Stomach (tissue), 4 donors: Measurements from ENCODE around the gene SEMA4D.

Experiments
- POLR2A ChIP-seq, 4 donors: fragments of 450-650 bp; IDR thresholded peaks; one replicate each; pipeline ENCODE4 v1.6.1; 2016; ENCODE audit warnings: antibody characterized with exemption in 4 of 4, control low read depth in 2 of 4, mild to moderate bottlenecking in 1 of 4, moderate library complexity in 1 of 4
- TF ChIP-seq, protein P1 (sequence below), 7 experiments: fragments of 450-650 bp in 4 of 7; fragments of 200-600 bp in 3 of 7; sonication (generic) in 3 of 7; IDR thresholded peaks; one replicate each; pipeline ENCODE4 v1.5.1; 2016 to 2019; ENCODE audit warnings: antibody characterized with exemption in 7 of 7, control low read depth in 2 of 7, mild to moderate bottlenecking in 1 of 7

GRCh38 chr9:89502038-89502601 is 4.2 kb upstream of the SEMA4D start:
- TF ChIP-seq POLR2A (IDR thresholded peaks at IDR 0.05): no peak
- TF ChIP-seq, protein P1, sequence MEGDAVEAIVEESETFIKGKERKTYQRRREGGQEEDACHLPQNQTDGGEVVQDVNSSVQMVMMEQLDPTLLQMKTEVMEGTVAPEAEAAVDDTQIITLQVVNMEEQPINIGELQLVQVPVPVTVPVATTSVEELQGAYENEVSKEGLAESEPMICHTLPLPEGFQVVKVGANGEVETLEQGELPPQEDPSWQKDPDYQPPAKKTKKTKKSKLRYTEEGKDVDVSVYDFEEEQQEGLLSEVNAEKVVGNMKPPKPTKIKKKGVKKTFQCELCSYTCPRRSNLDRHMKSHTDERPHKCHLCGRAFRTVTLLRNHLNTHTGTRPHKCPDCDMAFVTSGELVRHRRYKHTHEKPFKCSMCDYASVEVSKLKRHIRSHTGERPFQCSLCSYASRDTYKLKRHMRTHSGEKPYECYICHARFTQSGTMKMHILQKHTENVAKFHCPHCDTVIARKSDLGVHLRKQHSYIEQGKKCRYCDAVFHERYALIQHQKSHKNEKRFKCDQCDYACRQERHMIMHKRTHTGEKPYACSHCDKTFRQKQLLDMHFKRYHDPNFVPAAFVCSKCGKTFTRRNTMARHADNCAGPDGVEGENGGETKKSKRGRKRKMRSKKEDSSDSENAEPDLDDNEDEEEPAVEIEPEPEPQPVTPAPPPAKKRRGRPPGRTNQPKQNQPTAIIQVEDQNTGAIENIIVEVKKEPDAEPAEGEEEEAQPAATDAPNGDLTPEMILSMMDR (IDR thresholded peaks at IDR 0.05): no peak
